Ascending aorta (tissue), 2 donors: Measurements from ENCODE around the gene HIF1AN. TPM values are rescaled to one million over a fixed set of nuclear protein-coding genes. Genes with fewer than 3 reads are reported as not detected.
"Not testable (repeated sequence)": the region's sequence is repeated elsewhere in the genome, so short reads cannot be mapped to it uniquely, and the experiment has no call there.

ENCODE experiments used
- DNase-seq, 2 donors: peaks; one replicate each; pipeline ENCODE4 v3.0.0-alpha.2; 2019; ENCODE audit warnings: low spot score in 2 of 2
- H3K27ac ChIP-seq, 2 donors: fragments of 200-600 bp; sonication (generic); one replicate each; pipeline ENCODE4 v1.5.1; 2016 to 2017; ENCODE audit warnings: mild to moderate bottlenecking in 1 of 2
- H3K27me3 ChIP-seq: fragments of 200-600 bp; sonication (generic); one replicate; pipeline ENCODE4 v1.5.1; 2017
- H3K36me3 ChIP-seq, 2 donors: fragments of 200-600 bp; sonication (generic); one replicate each; pipeline ENCODE4 v1.5.1; 2016
- H3K4me1 ChIP-seq, 2 donors: fragments of 200-600 bp; sonication (generic); one replicate each; pipeline ENCODE4 v1.5.1; 2016 to 2017; ENCODE audit warnings: mild to moderate bottlenecking in 1 of 2
- H3K4me3 ChIP-seq, 2 donors: fragments of 200-600 bp; sonication (generic); one replicate each; pipeline ENCODE4 v1.5.1; 2016 to 2017; ENCODE audit warnings: mild to moderate bottlenecking in 1 of 2
- H3K9me3 ChIP-seq, 2 donors: fragments of 200-600 bp; sonication (generic); one replicate each; pipeline ENCODE4 v1.5.1; 2016
- intact Hi-C: fragments of 100-400 bp; cut with DNase I; formaldehyde crosslinking; loops from one replicate; pipeline ENCODE4 v1.15.1; 2023
- total RNA-seq: library from RNA; depleted of rRNA; stranded (reverse); fragments of >200 nt; gene quantifications from one replicate; pipeline ENCODE4 v1.1.0, GENCODE V29; 2016
- TF ChIP-seq, protein P1 (sequence below), 3 experiments: fragments of 200-600 bp in 2 of 3; fragments of 450-650 bp in 1 of 3; sonication (generic) in 2 of 3; IDR thresholded peaks; one replicate each; pipeline ENCODE4 v1.5.1; 2016 to 2019; ENCODE audit warnings: antibody characterized with exemption in 3 of 3, mild to moderate bottlenecking in 1 of 3, moderate library complexity in 1 of 3

The HIF1AN gene
- total RNA-seq, 1 donor from 2014 or later = 4.7 TPM

DNA sequence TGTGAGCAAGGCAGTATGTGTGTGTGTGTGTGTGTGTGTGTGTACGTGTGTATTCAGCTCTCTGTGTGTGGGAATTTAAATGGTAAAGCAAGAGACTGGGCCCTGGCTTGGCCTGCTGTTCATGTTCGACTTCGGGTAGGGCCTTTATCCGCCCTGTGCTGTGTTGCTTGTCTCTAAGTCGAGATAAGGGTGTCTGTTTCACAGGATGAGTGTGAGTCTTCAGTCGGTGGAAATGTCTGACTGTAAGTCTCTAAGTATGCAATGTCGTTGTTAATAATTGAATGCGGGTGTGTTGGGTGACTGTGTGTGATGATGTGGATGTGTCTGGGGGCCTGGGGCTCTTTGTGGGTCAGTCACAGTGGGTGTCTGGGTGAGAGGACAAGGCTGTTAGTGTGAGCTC is 34.8 kb downstream of the HIF1AN start:
- intact Hi-C loops = no loop called here
- no peaks in the 10 kb centered on the region for H3K36me3 ChIP-seq
- no peaks in the 10 kb centered on the region for H3K27me3 ChIP-seq
- H3K4me1 ChIP-seq = no peaks in the 10 kb centered on the region
- peak in 1 of 2 donors; percentile 34 for DNase-seq
- TF ChIP-seq, protein P1, sequence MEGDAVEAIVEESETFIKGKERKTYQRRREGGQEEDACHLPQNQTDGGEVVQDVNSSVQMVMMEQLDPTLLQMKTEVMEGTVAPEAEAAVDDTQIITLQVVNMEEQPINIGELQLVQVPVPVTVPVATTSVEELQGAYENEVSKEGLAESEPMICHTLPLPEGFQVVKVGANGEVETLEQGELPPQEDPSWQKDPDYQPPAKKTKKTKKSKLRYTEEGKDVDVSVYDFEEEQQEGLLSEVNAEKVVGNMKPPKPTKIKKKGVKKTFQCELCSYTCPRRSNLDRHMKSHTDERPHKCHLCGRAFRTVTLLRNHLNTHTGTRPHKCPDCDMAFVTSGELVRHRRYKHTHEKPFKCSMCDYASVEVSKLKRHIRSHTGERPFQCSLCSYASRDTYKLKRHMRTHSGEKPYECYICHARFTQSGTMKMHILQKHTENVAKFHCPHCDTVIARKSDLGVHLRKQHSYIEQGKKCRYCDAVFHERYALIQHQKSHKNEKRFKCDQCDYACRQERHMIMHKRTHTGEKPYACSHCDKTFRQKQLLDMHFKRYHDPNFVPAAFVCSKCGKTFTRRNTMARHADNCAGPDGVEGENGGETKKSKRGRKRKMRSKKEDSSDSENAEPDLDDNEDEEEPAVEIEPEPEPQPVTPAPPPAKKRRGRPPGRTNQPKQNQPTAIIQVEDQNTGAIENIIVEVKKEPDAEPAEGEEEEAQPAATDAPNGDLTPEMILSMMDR (IDR thresholded peaks at IDR 0.05) = no peak
- no peak overlapping the region for H3K4me3 ChIP-seq
- H3K9me3 ChIP-seq = no peaks in the 10 kb centered on the region
- H3K27ac ChIP-seq = no peak overlapping the region

DNA sequence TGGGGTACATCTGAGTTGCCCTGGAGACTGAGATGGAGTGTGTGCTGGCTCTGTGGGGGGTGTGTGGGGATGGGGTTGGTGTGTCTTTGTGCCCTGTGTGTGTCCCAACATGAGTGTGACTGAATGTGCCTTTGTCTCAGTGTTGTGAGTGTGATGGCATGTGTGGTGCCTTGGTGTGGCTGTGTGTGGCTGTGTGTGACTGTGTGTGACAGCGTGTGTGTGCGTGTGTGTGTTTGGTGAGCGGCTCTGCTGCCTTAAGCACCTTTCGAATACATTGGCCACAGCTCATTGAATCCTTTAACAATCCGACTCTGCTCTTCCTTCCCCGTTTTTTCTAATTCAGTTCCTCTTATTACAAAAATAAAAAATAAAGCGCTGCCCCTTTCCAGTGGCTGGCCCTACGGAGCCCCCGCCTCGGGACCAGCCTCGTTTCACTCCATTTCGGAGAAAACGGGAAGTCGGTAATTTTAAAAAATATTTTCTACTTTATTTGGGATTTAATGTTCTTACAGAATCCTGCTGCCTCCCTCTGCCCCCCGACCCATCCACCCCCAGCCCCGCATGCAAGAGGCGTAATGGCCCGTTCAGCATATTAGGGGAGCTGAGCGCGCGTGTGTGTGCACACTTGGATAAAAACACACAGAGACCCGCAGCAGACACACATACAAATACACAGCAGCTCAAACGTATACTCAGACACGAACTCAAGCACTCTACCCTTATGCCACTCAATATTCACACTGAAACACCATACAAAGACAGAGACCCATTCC is 35.5 kb downstream of the HIF1AN start:
- intact Hi-C loops = no loop called here
- no peak overlapping the region for H3K4me3 ChIP-seq
- no peak overlapping the region for H3K27ac ChIP-seq
- H3K9me3 ChIP-seq = no peaks in the 10 kb centered on the region
- no peaks in the 10 kb centered on the region for H3K27me3 ChIP-seq
- no peaks in the 10 kb centered on the region for H3K4me1 ChIP-seq
- no peaks in the 10 kb centered on the region for H3K36me3 ChIP-seq
- DNase-seq = peak in 1 of 2 donors; percentile 21
- TF ChIP-seq, protein P1 (IDR thresholded peaks at IDR 0.05) = no peak

DNA sequence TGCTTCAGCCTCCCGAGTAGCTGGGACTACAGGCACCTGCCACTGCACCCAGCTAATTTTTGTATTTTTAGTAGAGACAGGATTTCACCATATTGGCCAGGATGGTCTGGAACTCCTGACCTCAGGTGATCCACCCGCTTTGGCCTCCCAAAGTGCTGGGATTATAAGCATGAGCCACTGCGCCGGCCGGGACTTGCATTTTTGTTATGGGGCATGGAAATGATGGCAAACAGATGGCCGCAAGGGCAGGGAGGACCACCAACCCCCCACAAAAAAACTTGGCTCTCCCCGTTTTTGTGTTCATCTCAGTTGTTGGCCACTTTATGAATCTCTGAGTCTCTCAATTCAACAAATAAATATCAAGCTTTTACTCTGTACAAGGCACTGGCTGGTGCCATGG is 39.4 kb downstream of the HIF1AN start:
- H3K4me3 ChIP-seq, H3K4me1 ChIP-seq, H3K36me3 ChIP-seq, H3K9me3 ChIP-seq, H3K27me3 ChIP-seq, intact Hi-C loops, DNase-seq, H3K27ac ChIP-seq: not testable (repeated sequence)

DNA sequence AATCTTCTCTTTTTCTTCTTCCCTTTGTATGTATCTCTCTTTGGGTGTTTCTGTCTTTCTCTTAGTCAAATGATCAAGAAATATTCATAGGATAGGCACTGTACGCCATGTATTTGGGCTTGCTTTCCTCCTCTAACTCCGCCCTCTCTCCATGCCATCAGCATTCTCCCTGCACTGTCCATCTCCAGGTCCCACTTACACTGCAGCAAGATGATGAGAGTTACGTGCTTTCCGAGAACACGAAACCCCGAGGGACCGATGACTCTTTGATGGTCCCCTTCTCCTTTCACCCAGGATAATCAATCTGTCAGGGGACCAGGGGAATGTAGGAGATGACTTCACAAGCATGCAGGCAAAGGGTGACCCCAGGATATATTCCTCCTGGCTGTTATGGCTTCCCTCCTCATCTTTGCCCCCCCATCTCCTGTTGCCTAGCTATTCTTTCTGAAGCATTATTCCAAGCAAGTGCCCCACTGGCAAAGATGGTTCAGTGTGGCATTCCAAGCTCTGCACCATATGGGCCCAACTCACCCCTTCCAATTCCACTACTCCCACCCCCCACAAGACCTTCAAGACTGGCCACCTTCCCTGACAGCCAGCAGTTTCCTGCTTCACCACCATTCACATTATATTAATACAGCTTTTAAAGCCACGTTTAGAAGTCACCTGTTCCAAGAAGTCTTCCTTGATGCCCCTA is 40.0 kb downstream of the HIF1AN start:
- no peaks in the 10 kb centered on the region for H3K9me3 ChIP-seq
- no peaks in the 10 kb centered on the region for H3K4me1 ChIP-seq
- no peak for DNase-seq
- TF ChIP-seq, protein P1 (IDR thresholded peaks at IDR 0.05) = no peak
- no peak overlapping the region for H3K4me3 ChIP-seq
- H3K27me3 ChIP-seq = no peaks in the 10 kb centered on the region
- H3K27ac ChIP-seq = no peak overlapping the region
- intact Hi-C loops = no loop called here
- H3K36me3 ChIP-seq = no peaks in the 10 kb centered on the region

DNA sequence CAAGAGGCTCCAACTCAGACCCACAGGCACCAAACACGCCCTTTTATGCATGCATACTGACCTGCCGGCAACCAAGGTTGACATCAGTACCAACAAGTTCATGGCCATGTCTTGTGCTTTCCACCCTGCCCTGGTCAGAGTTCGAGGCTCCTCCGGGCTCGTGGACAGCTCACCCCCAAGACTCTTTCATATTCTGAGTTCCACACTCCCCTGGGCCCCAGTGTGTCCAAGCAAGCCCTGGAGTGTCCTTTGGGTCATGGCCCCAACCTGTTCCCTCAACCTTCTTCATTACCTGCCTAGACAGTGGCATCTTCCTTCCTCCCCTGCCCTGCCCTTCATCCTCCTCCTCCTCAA is 40.5 kb downstream of the HIF1AN start:
- TF ChIP-seq, protein P1 (IDR thresholded peaks at IDR 0.05) = no peak

More for the DNA sequence above, 40.5 kb downstream of the HIF1AN start:
- intact Hi-C loops = no loop called here
- Histone ChIP-seq H3K4me3 (no peak overlapping the region), H3K9me3 (no peaks in the 10 kb centered on the region), H3K4me1 (no peaks in the 10 kb centered on the region), H3K27ac (no peak overlapping the region), H3K27me3 (no peaks in the 10 kb centered on the region), H3K36me3 (no peaks in the 10 kb centered on the region)
- DNase-seq = no peak
